Endothelial cell of umbilical vein (primary cell): ENCODE measurements around the gene SUGCT. TPM values are rescaled to one million over a fixed set of nuclear protein-coding genes. Genes with fewer than 3 reads are reported as not detected.

ENCODE experiments used
- BruUV-seq: library from RNA; stranded (reverse); fragments of 400-500 nt; replicated peaks from 2 replicates; lab custom pipeline; 2021; lab: Mats Ljungman, UMichigan
- CTCF ChIA-PET: fragments of 300-600, 350-600 bp; sonication (Branson Sonifier 250); formaldehyde crosslinking; loops from one replicate; lab custom pipeline; 2021; ENCODE audit warnings: antibody characterized with exemption, inconsistent platforms; lab: Charles Lee
- POLR2A ChIA-PET: fragments of 300-600, 350-600 bp; sonication (Branson Sonifier 250); formaldehyde crosslinking; loops from one replicate; lab custom pipeline; 2021; ENCODE audit warnings: antibody characterized with exemption, inconsistent platforms; lab: Charles Lee
- DNase-seq: peaks from one replicate; pipeline ENCODE4 v3.0.0-alpha.2; 2011; ENCODE audit warnings: low read depth, low spot score
- FAIRE-seq: peaks from 2 replicates; lab custom pipeline; 2011; peaks lifted over from hg19 to GRCh38; lab: Jason Lieb, UNC
- H2AFZ ChIP-seq: 2 replicates; pipeline ENCODE4 v1.6.0; 2012; ENCODE audit warnings: low read depth, low read length, control low read depth, inconsistent platforms
- H3K27ac ChIP-seq: 2 replicates; pipeline ENCODE4 v1.5.1; 2011; ENCODE audit warnings: low read depth, mild to moderate bottlenecking, control low read depth, low read length, moderate library complexity; ENCODE audit not compliant: insufficient read depth
- H3K27me3 ChIP-seq, 2 experiments: 2 replicates each; pipeline versions ENCODE4 v1.6.0 to v1.6.1; 2011; ENCODE audit warnings: low read length in 2 of 2, mixed read lengths in 1 of 2; ENCODE audit not compliant: control insufficient read depth in 2 of 2, insufficient read depth in 2 of 2
- H3K36me3 ChIP-seq, 2 experiments: 2 replicates in 1 of 2; 3 replicates in 1 of 2; pipeline ENCODE4 v1.5.1; 2011; ENCODE audit warnings: low read length in 2 of 2, mild to moderate bottlenecking in 1 of 2, moderate library complexity in 1 of 2; ENCODE audit not compliant: control insufficient read depth in 2 of 2, insufficient read depth in 2 of 2; ENCODE audit errors: extremely low read depth in 1 of 2
- H3K4me1 ChIP-seq: 3 replicates; pipeline ENCODE4 v1.5.1; 2011; ENCODE audit warnings: mild to moderate bottlenecking, low read length; ENCODE audit not compliant: control insufficient read depth, insufficient read depth; ENCODE audit errors: extremely low read depth
- H3K4me2 ChIP-seq: 2 replicates; pipeline ENCODE4 v1.6.1; 2011; ENCODE audit warnings: low read length, control low read depth, mixed read lengths; ENCODE audit not compliant: insufficient read depth
- H3K4me3 ChIP-seq, 3 experiments: fragments of 200-600 bp in 1 of 3; sonication (generic), shearing (Covaris generic) in 1 of 3; replicated peaks in 1 of 3; 2 replicates each; pipeline ENCODE4 v1.5.1; 2011 to 2016; ENCODE audit warnings: control low read depth in 3 of 3, low read length in 3 of 3, mild to moderate bottlenecking in 2 of 3, inconsistent platforms in 1 of 3, low read depth in 1 of 3, moderate library complexity in 1 of 3; ENCODE audit not compliant: insufficient read depth in 1 of 3
- H3K79me2 ChIP-seq: 2 replicates; pipeline ENCODE4 v1.6.0; 2012; ENCODE audit warnings: low read length, inconsistent platforms; ENCODE audit not compliant: control insufficient read depth, insufficient read depth
- H3K9ac ChIP-seq: replicated peaks from 2 replicates; pipeline ENCODE3; 2011; ENCODE audit warnings: low read length, control low read depth; ENCODE audit not compliant: insufficient read depth; ENCODE audit errors: extremely low read depth
- H3K9me1 ChIP-seq: replicated peaks from 3 replicates; pipeline ENCODE4 v1.6.0; 2011; ENCODE audit warnings: mild to moderate bottlenecking, low read length; ENCODE audit not compliant: control insufficient read depth, insufficient read depth; ENCODE audit errors: extremely low read depth
- H3K9me3 ChIP-seq: replicated peaks from 2 replicates; pipeline ENCODE4 v1.5.1; 2012; ENCODE audit warnings: low read length, inconsistent platforms; ENCODE audit not compliant: control insufficient read depth, insufficient read depth
- H4K20me1 ChIP-seq: replicated peaks from 2 replicates; pipeline ENCODE3; 2011; ENCODE audit warnings: mild to moderate bottlenecking, low read length; ENCODE audit not compliant: control insufficient read depth, insufficient read depth; ENCODE audit errors: extremely low read depth
- EZH2 ChIP-seq: IDR thresholded peaks from 2 replicates; pipeline ENCODE4 v1.6.1; 2012; ENCODE audit warnings: borderline replicate concordance, low read depth, mild to moderate bottlenecking, moderate library complexity, low read length, inconsistent platforms; ENCODE audit not compliant: severe bottlenecking
- FOS ChIP-seq: IDR thresholded peaks from 2 replicates; pipeline ENCODE4 v1.6.1; 2011; ENCODE audit warnings: mild to moderate bottlenecking, low read length, moderate library complexity, borderline replicate concordance; ENCODE audit not compliant: insufficient read depth
- GATA2 ChIP-seq: IDR thresholded peaks from 2 replicates; pipeline ENCODE4 v1.7.0; 2011; ENCODE audit warnings: low read depth, mild to moderate bottlenecking, moderate library complexity, mixed read lengths, low read length; ENCODE audit not compliant: insufficient read length, insufficient read depth
- JUN ChIP-seq: IDR thresholded peaks from 2 replicates; pipeline ENCODE4 v1.6.1; 2011; ENCODE audit warnings: borderline replicate concordance, low read depth; ENCODE audit not compliant: insufficient read length, insufficient read depth
- MYC ChIP-seq: IDR thresholded peaks from one replicate; pipeline ENCODE4 v1.6.1; 2011; ENCODE audit warnings: mild to moderate bottlenecking, low read depth, low read length
- POLR2A ChIP-seq: IDR thresholded peaks from 2 replicates; pipeline ENCODE4 v1.6.1; 2012; ENCODE audit warnings: low read depth, mild to moderate bottlenecking, control low read depth, low read length
- POLR2AphosphoS5 ChIP-seq: IDR thresholded peaks from 2 replicates; pipeline ENCODE4 v1.6.1; 2012; ENCODE audit warnings: low read depth, mild to moderate bottlenecking, control low read depth, low read length, moderate library complexity; ENCODE audit not compliant: insufficient read depth
- dilution Hi-C: fragments of 300-500 bp; cut with MboI; formaldehyde crosslinking; loops from one replicate; pipeline ENCODE4 v1.15.0; 2019; ENCODE audit warnings: low sequenced_read_pairs; ENCODE audit not compliant: extremely low pct_ligation_motif_present
- intact Hi-C: fragments of 100-400 bp; cut with micrococcal nuclease; formaldehyde crosslinking; loops from one replicate; pipeline ENCODE4 v1.10.0; 2022
- polyA plus RNA-seq, 4 experiments: library from polyadenylated mRNA; depleted of rRNA in 3 of 4; stranded (reverse) in 3 of 4; unstranded in 1 of 4; fragments of >200 nt; gene quantifications; 2 replicates each; pipeline versions ENCODE4 v1.2.1 to v1.2.3, GENCODE V29; 2011 to 2012; ENCODE audit warnings: missing spikeins in 1 of 4
- total RNA-seq: library from RNA; stranded (reverse); gene quantifications from 2 replicates; pipeline ENCODE4 v1.2.3, GENCODE V29; 2021
- TF ChIP-seq, protein P1 (sequence below), 2 donors: IDR thresholded peaks; 1 replicate in 1 of 2; 2 replicates in 1 of 2; pipeline ENCODE4 v1.5.1; 2011; ENCODE audit warnings: low read length in 2 of 2, mild to moderate bottlenecking in 2 of 2, moderate library complexity in 2 of 2, control low read depth in 1 of 2, inconsistent platforms in 1 of 2, low read depth in 1 of 2; ENCODE audit not compliant: insufficient read depth in 1 of 2; ENCODE audit errors: extremely low read depth in 1 of 2
- TF ChIP-seq, protein P2 (sequence below): IDR thresholded peaks from 2 replicates; pipeline ENCODE4 v1.6.1; 2011; ENCODE audit not compliant: insufficient read depth, insufficient read length

The SUGCT gene
- total and polyA plus RNA-seq, 2 donors (not counting 3 experiments of a cell fraction or from before 2014, with no cell fraction given), result 1.2 to 1.4 TPM

DNA sequence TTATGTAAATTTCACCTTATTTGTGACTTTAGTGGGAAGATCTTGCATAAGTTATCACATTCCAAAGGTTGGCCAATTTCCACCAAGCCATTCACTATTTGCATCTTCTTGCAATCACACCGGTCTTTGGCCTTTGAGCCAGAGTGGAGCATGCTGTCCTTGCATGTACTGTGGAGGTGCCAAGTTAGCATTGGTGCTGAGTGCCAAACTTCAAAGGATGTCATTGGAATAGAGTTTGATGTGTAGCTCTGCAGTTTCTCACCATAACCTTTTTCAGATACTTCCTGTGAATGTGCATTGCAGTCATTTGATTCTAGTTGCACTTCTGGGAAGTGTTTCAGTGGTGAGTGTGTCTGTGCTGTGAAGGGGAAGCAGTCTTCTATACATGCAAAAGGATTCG, 620.6 kb downstream of the SUGCT start:
- FAIRE-seq (no peak), DNase-seq (no peak)
- Histone ChIP-seq H3K4me1 (no peaks in the 10 kb centered on the region), H4K20me1 (no peaks in the 10 kb centered on the region), H3K4me3 (no peak overlapping the region), H3K9ac (no peak overlapping the region), H3K9me1 (no peaks in the 10 kb centered on the region), H3K27ac (no peak overlapping the region), H3K9me3 (no peaks in the 10 kb centered on the region), H2AFZ (no peak overlapping the region), H3K4me2 (no peak overlapping the region), H3K36me3 (no peaks in the 10 kb centered on the region), H3K27me3 (no peaks in the 10 kb centered on the region), H3K79me2 (no peaks in the 10 kb centered on the region)
- TF ChIP-seq, protein P1, sequence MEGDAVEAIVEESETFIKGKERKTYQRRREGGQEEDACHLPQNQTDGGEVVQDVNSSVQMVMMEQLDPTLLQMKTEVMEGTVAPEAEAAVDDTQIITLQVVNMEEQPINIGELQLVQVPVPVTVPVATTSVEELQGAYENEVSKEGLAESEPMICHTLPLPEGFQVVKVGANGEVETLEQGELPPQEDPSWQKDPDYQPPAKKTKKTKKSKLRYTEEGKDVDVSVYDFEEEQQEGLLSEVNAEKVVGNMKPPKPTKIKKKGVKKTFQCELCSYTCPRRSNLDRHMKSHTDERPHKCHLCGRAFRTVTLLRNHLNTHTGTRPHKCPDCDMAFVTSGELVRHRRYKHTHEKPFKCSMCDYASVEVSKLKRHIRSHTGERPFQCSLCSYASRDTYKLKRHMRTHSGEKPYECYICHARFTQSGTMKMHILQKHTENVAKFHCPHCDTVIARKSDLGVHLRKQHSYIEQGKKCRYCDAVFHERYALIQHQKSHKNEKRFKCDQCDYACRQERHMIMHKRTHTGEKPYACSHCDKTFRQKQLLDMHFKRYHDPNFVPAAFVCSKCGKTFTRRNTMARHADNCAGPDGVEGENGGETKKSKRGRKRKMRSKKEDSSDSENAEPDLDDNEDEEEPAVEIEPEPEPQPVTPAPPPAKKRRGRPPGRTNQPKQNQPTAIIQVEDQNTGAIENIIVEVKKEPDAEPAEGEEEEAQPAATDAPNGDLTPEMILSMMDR (IDR thresholded peaks at IDR 0.05; ENCODE audit: extremely low read depth in 1 of 2, insufficient read depth in 1 of 2, low read depth in 1 of 2, low read length in 2 of 2), result no peak
- TF ChIP-seq MYC, result no peak
- TF ChIP-seq, protein P2, sequence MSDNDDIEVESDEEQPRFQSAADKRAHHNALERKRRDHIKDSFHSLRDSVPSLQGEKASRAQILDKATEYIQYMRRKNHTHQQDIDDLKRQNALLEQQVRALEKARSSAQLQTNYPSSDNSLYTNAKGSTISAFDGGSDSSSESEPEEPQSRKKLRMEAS, result no peak
- no peak for TF ChIP-seq POLR2AphosphoS5
- no peak for TF ChIP-seq POLR2A
- TF ChIP-seq EZH2, result no peak
- TF ChIP-seq GATA2, result no peak
- TF ChIP-seq FOS, result no peak
- TF ChIP-seq JUN, result no peak
- CTCF ChIA-PET, result no interaction called here
- POLR2A ChIA-PET, result no interaction called here
- dilution Hi-C loops (no loop called here), intact Hi-C loops (no loop called here)
- BruUV-seq, result no TSS peak
